ENCODE data around the gene DHRS2.
A peak's percentile ranks its signal among the peaks of the same experiment; 100 is the strongest.
"Not testable (repeated sequence)": the region's sequence is repeated elsewhere in the genome, so short reads cannot be mapped to it uniquely, and the experiment has no call there.

Gene DHRS2

GRCh38 chr14:23636317-23637211 is at the start of gene DHRS2:
TSS of gene DHRS2 (plus strand) at chr14:23636364. CDS start at chr14:23638865, 2,501 bp downstream.
- DNase-seq: no peak

- DNase-seq: peak; percentile 92
Measured at GRCh38 chr14:23588884-23589598, 47.1 kb upstream of the DHRS2 start.

- no peak for DNase-seq
Measured at GRCh38 chr14:23589606-23590005, 46.6 kb upstream of the DHRS2 start.

- no peak for DNase-seq
Measured at GRCh38 chr14:23590198-23590597, 46.0 kb upstream of the DHRS2 start.

GRCh38 chr14:23594191-23594590 is 42.0 kb upstream of the DHRS2 start:
- DNase-seq: not testable (repeated sequence)

GRCh38 chr14:23600322-23600707 is 35.8 kb upstream of the DHRS2 start:
- DNase-seq: no peak

GRCh38 chr14:23600806-23601205 is 35.4 kb upstream of the DHRS2 start:
- no peak for DNase-seq

GRCh38 chr14:23601424-23601823 is 34.7 kb upstream of the DHRS2 start:
- no peak for DNase-seq

- no peak for DNase-seq
Measured at GRCh38 chr14:23601845-23602180, 34.4 kb upstream of the DHRS2 start.

- DNase-seq: no peak
Measured at GRCh38 chr14:23602181-23603095, 33.7 kb upstream of the DHRS2 start.

- no peak for DNase-seq
Measured at GRCh38 chr14:23603103-23603502, 33.1 kb upstream of the DHRS2 start.

- no peak for DNase-seq
Measured at GRCh38 chr14:23604148-23604547, 32.0 kb upstream of the DHRS2 start.

- no peak for DNase-seq
Measured at GRCh38 chr14:23604675-23605170, 31.4 kb upstream of the DHRS2 start.

- no peak for DNase-seq
Measured at GRCh38 chr14:23605931-23606585, 30.1 kb upstream of the DHRS2 start.

- DNase-seq: no peak
Measured at GRCh38 chr14:23608454-23608853, 27.7 kb upstream of the DHRS2 start.

GRCh38 chr14:23609001-23609400 is 27.2 kb upstream of the DHRS2 start:
- no peak for DNase-seq

GRCh38 chr14:23609411-23610089 is 26.6 kb upstream of the DHRS2 start:
- DNase-seq: not testable (repeated sequence)

GRCh38 chr14:23610090-23610814 is 25.9 kb upstream of the DHRS2 start:
- no peak for DNase-seq

- DNase-seq: no peak
Measured at GRCh38 chr14:23610815-23611289, 25.3 kb upstream of the DHRS2 start.

GRCh38 chr14:23612354-23612732 is 23.8 kb upstream of the DHRS2 start:
- no peak for DNase-seq

GRCh38 chr14:23612802-23613201 is 23.4 kb upstream of the DHRS2 start:
- no peak for DNase-seq
